Suppressor macrophage (primary cell): ENCODE data around the gene STAT6.

ENCODE experiments used
- DNase-seq, 4 experiments: peaks; one replicate each; pipeline ENCODE4 v3.0.0-alpha.2; 2020 to 2022

The STAT6 gene

DNA sequence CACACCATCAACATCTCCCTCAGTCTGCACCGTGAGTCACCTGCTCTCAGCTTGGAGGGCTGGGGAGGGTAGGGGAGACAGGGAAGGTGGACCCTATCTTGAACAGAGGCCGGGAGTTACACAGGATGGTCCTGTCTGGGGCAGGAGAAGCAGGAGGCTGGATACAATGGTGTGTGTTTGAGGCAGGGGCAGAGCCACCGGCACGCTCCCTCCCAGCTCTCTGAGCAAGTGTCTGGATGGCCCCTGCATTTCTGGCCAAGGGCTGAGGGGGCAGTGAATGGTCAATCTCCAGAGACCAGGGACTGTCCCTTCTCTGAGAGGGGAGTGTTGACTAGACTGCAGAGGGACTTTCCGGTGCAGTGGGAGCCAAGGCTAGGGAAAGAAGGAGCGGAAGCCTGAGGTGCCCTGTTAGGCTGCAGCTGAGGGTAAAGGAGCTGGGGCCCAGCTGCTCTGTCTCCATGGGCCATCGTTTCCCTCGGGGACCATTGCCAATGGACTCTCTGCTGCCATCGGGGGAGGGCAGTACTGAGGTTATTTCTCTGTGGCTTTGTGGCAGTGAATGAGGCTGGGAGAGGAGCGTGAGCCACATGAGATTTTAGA lies 34.4 kb upstream of the STAT6 start:
- peak in 1 of 4 experiments; percentile 24 for DNase-seq

DNA sequence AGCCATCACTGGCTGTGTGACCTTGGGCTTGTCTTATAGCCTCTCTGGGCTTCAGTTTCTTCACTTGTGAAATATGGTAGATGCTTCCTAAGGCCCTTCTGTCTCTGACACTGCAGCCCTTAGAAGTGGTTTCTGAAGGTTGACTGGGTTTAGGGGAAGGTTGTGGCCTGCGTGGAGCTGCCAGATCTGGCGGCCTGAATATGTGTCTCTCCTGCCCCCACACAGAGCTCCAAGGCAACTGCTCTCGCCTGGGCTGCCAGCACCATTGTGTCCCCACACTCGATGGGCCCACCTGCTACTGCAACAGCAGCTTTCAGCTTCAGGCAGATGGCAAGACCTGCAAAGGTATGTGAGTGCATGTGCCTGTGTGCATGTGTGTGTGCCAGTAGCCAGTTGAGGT lies 32.3 kb upstream of the STAT6 start:
- no peak for DNase-seq

DNA sequence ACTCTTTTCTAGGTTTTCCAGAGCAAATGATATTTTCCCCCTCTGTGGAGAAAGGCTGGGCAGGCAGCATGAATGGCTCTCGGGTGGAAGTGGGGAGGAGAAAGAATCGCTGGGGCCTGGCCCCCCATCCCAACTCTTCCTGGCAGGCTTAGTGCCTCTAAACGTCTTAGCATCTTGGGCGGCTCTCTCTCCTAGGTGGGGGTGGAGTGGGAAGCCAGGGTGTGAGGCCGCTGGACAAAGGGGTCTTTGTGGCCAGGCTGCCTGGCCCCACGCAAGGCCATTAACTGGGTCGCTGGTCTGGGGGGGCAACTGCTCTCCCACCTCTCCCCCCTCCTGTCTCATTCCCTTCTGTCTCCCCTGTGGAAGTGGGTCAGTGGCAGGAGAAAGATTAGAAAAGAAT lies 31.6 kb upstream of the STAT6 start:
- DNase-seq: no peak

DNA sequence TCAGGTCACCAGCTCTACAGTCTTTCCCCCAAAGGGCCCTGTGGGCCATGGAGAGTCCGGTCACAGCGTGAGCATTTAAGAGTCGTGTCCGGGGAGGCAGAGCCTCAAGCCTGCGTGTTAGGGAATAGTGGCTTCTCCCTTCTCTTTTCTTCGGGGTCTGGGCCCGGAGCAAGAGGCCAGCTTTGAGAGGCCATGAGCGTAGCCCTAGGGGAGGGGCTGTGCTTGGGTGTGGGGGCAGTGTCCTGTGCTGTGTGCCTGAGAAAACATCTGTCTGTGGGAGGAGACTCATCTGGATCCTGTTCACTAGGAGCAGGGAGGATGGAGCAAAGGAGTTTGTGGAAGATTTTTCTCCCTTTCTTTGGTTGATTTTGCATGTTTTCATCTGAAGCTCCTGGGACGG lies 31.0 kb upstream of the STAT6 start:
- no peak for DNase-seq

DNA sequence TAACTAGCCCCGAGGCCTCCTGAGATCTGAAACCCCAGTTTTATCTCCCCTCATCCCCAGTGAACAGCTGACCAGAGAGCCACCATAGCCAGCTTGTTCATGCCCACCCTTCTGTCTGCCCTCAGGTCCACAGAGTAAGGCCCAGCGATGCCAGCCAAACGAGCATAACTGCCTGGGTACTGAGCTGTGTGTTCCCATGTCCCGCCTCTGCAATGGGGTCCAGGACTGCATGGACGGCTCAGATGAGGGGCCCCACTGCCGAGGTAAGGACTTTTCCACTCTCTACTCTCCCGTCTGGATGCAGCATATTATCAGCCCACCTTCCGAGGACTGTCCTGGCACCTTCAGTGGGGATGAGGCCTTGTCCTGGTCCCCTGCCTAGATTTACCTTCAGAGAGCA lies 30.1 kb upstream of the STAT6 start:
- no peak for DNase-seq

DNA sequence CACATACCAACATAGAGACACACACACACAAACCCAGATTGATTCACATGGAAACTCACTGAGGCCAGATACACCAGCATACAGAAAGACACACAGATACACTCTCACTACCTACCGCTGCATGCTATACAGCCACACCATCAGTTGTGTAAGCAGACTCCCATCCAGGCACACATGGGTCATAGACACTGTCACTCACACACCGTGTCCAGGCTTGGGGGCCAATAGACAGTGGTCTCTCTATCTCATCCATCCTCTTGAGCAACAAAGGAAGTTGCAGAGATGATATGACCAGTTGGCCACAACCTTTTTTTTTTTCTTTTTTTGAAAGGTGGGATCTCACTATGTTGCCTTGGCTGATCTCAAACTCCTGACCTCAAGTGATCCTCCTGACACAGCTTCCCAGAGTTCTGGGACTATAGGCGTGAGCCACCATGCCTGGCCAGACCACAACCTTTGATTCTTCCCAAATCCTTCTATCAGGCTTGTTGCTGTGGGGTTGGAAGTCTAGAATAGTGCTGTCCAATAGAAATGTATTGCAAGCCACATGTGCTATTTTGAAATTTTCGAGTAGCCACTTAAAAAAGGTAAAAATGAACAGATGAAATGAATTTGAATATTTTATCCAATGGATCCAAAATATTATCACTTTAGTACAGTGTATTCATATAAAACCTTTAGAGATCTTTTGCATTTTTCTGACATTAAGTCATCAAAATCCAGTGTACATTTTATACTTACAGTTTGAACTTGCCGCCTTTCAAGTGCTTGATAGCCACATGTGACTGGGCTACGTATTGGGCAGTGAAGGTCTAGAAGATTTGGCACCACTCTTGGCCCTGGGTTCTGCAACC lies 28.9 kb upstream of the STAT6 start:
- peak; percentile 45 to 71 (median 60) for DNase-seq

DNA sequence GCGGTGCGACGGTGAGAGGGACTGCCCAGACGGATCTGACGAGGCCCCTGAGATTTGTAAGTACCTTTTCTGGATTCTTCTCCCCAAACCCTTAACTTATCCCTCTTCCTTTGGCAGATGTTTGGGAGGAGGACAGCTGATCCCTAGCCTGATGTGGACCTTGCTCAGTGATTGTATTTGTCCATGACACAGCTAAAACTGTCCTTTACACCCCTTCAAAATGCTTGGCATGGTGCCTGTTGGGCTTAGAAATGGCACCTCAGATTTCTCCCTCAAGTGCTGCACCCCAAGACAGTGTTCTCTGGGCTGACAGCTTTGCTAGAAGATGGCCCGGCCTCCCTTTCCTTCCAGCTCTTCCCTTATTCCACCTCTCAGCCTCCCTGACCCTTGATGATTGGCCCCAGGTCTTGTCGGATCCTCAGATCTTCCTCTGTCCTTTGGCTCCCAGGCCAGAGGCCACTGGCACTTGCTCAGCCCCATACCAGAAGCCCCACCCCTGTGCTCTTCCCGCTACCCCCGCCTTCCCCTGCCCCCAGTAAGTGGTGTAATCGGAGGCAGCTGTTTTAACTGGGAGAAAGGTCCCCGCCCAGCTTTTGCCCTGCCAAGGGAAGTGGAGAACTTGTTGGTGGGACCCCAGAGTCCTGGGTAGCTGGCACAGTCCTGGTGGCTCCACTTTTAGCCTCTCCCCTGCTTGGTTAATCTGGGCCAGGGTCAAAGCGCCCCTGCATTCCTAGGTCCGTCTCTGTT lies 27.5 kb upstream of the STAT6 start:
- DNase-seq: peak; percentile 77 to 91 (median 89)

- DNase-seq: peak in 1 of 4 experiments; percentile 1
These were observed 24.6 kb upstream of the STAT6 start for GRCh38 chr12:57135527-57136326.

DNA sequence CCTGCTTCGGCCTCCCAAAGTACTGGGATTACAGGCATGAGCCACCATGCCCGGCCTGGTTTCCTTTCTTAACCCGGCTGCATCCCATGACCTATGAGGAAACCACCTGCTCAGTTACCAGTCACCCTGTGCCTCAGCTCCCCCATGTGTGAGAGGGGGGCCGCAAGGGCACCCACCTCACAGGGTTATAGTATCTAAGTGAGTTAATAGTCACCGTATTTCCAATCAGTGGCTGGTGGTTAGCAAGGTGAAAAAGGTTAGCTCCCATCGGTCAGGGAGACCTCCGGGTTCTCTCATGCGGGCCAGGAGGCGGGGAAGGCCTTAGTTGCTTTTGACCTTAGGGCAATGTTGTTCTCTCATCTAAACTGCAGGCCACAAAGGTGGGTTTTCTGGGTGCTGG lies 23.8 kb upstream of the STAT6 start:
- peak in 1 of 4 experiments; percentile 3 for DNase-seq

- DNase-seq: peak in 1 of 4 experiments; percentile 1
These were observed 22.8 kb upstream of the STAT6 start for GRCh38 chr12:57133916-57134315.

GRCh38 chr12:57133013-57133569 lies 21.9 kb upstream of the STAT6 start:
- peak in 1 of 4 experiments; percentile 21 for DNase-seq

DNA sequence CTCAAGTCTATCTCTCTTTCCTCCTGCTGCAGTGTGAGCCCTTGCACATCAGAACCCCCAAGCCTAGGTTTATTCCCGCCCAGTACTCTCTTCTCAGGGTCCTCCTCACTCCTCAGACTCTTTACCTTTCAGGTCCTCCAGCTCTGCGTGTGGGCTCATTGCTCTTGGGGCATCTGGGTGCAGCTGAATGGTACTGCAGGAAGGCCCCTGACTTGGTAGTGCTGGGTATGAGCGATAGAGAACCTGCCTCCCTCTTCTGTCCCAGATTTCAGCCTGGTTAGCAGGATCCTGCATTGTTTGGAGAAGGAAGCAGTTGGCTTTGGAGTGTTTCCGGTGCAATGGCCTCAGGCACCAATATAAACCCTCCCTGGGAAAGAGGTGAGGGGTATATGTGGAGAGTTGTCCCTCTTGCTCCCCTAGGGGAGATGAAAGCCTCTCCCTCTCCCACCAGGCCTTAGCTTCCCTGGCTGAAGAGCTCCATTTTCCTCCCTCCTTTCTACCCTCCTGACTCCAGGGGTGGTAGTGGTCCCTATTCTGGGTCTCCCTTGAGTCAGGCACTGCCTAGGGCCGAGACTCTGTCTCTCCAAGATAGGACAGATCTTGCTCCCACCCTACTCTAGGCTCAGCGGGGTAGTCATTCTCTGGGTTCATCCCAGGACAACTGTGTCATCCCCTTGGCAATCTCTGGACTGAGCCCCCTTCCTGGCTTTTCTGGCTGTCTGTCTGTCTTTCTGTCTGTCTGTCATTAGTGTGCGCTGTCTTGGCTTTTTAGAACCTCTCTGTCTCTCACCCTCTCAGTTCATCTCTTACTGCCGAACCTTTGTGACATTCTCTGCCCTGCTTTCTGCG lies 21.0 kb upstream of the STAT6 start:
- DNase-seq: no peak

DNA sequence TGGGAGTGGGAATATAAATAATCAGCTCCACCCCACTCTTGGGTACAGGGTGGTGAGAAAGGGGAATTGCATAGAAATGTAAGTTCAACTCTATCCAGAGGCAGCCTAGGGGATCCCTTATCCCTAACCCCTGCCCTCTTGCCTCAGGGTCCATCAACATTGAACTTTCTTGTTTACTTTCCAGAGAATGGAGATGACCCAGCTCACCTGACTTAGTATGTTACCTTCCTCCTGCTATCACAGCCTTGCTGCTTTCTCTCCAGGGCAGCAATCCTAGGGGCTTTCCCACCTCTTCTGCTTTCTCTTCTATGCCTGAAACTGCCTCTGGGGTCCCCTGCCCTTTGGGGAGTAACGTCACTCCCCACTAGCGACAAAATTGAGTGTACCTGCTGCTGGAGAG lies 19.8 kb upstream of the STAT6 start:
- DNase-seq: no peak

GRCh38 chr12:57129889-57130288 lies 18.7 kb upstream of the STAT6 start:
- peak; percentile 80 to 93 (median 88) for DNase-seq

- DNase-seq: peak in 3 of 4 experiments; percentile 26 to 59 (median 49)
These were observed 18.2 kb upstream of the STAT6 start for GRCh38 chr12:57129321-57129842.

- DNase-seq: peak in 2 of 4 experiments; percentile 35 to 38
These were observed 17.5 kb upstream of the STAT6 start for GRCh38 chr12:57128519-57129247.

DNA sequence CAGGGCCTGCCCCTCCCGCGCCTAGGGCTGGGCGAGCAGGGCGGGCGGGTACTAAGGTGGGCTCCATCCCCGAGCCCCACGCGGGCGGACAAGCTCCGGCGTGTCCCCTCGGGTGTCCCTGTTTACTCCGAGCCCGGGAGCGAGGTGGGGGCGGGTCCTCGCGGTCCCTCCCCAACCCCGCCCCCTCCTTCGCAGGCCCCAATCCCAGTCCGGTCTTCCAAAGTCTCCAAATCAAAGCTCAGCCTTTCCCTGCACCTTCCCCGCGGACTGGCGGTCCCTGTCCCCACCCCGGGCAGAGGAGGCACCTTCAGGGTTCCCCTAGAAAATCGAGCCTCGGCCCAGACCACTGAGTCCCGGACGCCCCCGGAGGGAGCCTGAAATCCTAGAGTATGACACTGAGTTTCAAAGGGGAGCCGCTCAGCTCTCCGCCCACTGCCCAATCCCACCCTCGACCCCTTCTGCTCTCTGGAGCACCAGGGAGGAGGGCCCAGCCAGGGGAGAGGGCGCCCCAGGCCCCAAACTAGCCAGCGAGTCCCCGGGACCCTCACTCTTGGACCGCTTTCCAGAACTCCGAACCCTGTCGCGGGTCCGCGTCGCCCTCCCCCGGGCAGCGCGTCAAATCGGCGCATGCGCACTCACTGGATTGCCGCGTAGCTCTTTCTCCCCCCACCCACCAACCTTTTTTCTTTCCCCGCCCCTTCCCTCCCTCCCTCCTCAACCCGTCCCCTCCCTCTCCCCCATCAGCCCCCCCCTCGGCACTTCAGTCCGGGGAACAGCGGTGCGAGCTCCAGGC lies 16.8 kb upstream of the STAT6 start, which contains the start of gene LRP1:
LRP1 (plus strand) TSS at position 758 of the 793 bp plus-strand sequence. CDS start 482 bp downstream, outside the sequence.
- DNase-seq: peak; percentile 88 to 96 (median 91)

DNA sequence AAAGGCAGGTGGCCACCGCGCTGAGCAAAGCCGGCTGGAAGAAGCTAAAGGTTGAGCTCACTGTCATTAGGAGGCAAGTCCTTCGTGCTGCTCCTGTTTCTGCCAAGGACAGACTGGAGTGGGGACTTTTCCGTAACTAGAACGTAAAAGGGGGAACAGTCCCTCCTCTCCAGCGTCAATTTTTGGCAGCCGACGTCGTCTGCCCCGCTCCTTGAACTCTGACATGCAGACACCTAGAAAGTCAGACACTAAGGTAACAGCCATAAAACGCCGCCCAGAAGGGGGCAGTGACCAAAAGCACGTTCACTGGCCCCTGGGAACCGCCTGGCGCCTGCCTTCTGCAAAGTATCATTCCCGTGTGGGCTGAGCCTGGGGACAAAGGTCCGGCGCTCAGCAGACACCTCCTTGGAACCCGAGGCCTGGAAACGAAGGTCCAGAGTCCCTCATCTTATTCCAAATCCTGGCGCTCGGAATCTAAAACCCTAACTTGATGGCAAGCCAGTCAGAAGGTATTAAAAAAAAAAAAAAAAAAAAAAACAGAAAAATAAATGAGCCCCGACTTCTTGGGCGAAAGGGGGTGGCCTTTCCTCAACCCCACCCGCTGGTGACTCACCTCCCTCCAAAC lies 16.1 kb upstream of the STAT6 start:
- peak; percentile 71 to 88 (median 78) for DNase-seq

DNA sequence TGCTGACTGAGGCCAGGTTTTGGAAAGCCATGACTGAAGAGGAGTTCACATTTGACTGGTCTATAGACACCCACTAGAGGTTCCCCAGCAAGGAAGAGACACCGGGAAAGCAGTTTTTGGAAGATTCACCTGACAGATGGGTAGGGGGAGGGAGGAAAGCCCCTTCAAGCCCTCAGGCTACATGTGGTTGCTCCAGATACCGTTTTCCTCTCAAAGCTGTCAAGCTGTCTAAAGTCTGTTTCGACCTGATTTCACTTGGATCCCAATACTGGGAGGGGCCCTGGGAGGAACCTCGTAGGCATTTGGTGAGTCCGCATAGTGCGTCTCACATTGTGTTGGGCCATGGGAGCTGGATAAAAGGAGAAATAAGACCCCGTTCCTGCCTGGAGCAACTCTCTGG lies 15.4 kb upstream of the STAT6 start:
- DNase-seq: no peak
